SIG-M5 treated with dmso at 0.1 percent for 504 hours (cell line): ENCODE measurements around the gene WNT3.
"Not testable (repeated sequence)": the region's sequence is repeated elsewhere in the genome, so short reads cannot be mapped to it uniquely, and the experiment has no call there.

Experiments used
- DNase-seq: peaks from one replicate; lab custom pipeline; 2025; ENCODE audit not compliant: unreplicated experiment; lab: John Stamatoyannopoulos, UW

The WNT3 gene

GRCh38 chr17:46766493-46767491 is 51.7 kb downstream of the WNT3 start:
- no peak for DNase-seq

DNA sequence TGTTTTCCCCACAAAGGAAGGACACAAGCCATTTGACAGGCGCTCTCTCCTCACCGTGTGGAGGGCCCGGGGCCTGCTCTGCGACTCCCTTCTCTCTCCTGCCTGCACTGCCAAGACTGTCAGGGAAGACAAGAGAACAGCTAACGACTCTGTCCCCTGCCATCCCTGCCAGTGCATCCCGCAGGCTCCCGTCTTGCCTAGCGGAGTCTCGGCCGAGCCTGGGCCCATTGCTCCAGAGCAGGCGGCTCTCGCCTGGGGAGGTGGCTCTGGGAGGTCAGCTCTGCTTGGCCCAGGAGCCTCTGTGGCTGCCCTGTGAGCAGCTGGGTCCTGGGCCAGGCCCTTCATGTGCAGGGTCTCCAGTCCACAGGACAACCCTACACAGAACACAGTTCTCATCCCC is 53.0 kb downstream of the WNT3 start:
- no peak for DNase-seq

- no peak for DNase-seq
Measured at GRCh38 chr17:46764709-46765401, 53.6 kb downstream of the WNT3 start.

DNA sequence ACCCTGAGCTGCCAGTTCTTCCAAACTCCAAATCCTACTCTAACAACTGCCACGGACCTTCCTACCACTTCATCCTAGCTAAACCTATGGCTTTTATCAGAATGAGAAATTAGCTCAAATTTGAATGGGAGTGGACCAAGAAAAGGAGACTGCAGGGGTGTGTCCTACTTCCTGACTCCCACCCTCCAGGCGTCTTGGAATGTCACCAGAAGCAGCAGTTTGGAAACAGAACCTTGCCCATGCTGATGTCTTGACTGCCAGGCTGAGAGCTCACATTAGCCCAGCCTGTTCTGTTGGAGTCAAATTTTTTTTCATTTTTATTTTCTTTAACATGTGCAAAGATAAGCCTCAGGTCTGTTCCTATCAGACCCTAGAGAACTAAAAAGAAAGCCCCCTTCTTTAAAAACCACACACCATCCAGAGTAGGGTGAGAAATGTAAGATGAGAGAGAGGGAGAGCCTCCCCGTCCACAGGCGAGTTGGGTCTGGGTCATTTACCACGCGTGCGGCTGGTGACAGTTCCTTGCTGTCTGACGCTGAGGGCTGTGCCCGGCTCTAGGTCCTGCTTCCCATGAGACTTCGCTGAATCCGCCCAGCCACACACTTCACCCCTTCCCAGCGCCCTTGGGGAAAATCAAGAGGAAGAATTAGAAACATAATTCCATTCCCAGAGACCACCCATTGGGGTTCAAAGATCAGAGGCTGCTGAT is 54.3 kb downstream of the WNT3 start:
- DNase-seq, result no peak

- no peak for DNase-seq
Measured at GRCh38 chr17:46763416-46763815, 55.1 kb downstream of the WNT3 start.

DNA sequence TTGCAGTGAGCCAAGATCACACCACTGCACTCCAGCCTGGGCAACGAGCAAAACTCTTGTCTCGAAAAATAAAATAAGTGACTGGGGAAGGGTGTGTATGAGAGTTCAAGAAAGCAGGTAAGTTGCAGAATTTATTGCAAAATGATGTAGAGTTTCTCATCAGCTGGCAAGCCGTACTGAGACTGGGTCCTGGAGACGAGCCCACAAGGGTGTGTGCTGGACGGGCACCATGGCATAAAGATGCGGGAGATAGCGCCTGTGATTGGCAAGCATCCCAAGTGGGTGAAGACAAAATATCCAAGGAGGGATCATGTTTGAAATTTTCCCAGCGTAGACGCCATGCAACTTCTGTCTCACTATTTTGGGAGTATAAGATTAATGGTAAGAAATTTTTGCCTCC is 59.4 kb downstream of the WNT3 start:
- DNase-seq, result no peak

- DNase-seq, result no peak
Measured at GRCh38 chr17:46758614-46759013, 59.9 kb downstream of the WNT3 start.

DNA sequence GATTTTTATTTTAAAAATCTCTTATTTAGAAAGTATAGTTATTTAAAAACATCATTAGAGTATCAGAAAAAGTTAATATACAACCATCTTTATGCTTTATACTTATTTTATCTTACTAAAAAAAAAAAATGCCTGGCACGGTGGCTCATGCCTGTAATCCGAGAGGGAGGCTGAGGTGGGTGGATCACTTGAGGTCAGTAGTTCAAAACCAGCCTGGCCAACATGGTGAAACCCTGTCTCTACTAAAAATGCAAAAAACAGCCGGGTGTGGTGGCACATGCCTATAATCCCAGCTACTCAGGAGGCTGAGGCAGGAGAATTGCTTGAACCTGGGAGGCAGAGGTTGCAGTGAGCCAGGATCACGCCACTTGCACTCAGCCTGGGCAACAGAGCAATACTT is 60.9 kb downstream of the WNT3 start:
- DNase-seq, result not testable (repeated sequence)

DNA sequence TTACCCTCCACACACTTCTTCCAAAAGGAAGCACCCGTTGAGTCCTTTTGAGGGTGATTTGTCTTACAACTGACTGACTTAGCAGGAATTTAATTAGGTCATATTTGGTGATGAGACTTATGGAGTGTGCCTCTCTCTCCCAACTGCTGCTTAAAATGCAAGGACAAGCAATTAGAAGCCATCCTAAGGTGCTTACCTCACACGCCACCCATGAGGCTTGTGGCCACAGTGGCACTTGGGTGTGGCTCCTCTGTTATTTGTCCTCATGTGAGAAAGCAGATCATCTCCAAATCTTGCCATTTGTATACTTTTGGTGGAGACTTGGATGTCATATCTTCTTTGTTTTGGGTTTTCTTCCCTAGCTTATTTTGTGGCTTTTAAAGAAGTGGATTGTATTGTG is 61.6 kb downstream of the WNT3 start:
- no peak for DNase-seq

DNA sequence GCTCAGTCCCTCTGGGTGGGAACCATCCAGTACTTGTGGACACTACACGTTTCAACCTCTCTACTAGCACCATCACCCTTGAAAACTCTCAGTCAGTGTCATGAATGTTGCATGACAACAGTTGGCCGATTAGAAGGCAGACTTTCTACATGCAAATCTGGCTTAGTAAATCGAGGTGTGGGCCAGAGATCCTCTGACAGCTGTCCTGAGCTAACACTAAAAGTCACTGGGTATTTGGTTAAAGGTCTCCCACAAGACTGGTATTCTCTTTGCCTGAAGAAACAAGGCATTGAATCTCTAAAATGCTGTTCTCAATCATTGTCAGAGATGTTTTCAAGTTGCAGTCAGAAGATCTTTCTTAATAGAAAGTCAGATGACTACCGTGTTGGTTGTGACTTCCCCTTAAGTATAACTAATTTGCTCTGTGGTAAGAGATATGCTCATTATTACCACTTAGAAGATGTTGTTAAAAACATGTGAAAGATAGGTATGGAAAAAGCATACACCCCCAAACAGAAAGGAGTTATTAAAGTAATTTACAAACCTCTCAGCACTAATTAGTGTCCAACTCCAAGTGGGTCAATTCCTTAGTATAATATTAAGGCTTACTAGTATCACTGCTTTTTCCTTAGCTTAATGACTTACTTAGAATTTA is 62.3 kb downstream of the WNT3 start:
- DNase-seq, result peak; percentile 15

DNA sequence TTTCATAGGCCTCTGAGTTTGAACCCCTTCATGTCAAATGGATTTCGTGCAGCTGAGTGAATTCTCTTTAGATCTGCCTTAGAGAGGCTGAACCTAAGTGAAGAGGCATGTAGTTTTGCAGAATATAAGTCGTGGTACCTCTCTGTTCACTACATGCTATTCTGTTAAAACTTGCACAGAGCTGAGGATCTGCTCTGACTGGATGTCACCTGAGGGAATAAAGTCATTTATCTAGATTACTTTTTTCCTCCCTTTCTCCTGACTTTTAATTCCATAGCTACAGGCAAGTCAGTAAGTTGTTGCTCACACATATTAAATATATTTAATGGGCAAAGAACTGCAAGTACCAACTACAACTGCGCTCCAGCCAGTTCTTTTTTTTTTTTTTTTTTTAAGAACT is 64.7 kb downstream of the WNT3 start:
- no peak for DNase-seq

- no peak for DNase-seq
Measured at GRCh38 chr17:46751425-46751824, 67.1 kb downstream of the WNT3 start.

DNA sequence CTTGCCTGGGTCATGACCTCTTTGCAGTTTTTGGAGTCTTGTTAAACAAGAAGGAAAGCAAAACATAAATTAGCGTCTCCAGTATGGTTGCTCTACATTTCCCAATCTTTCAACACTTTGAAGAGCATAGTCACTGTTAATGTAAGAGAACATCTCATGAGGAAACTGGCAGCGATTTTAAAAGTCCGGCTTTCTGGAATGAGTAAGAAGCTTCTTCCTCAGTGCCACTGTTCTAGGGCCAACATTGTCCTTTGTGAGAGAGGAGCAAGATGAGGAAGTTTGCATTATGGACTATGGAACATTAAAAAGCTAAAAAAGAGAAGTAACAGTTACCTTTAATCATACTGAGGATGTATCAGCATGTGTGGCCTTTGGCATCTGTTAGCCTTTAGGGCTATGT is 73.1 kb downstream of the WNT3 start:
- DNase-seq, result no peak

- no peak for DNase-seq
Measured at GRCh38 chr17:46744441-46744840, 74.1 kb downstream of the WNT3 start.

GRCh38 chr17:46742565-46743270 is 75.8 kb downstream of the WNT3 start:
- DNase-seq, result peak; percentile 42

- DNase-seq, result no peak
Measured at GRCh38 chr17:46741122-46741730, 77.3 kb downstream of the WNT3 start.

DNA sequence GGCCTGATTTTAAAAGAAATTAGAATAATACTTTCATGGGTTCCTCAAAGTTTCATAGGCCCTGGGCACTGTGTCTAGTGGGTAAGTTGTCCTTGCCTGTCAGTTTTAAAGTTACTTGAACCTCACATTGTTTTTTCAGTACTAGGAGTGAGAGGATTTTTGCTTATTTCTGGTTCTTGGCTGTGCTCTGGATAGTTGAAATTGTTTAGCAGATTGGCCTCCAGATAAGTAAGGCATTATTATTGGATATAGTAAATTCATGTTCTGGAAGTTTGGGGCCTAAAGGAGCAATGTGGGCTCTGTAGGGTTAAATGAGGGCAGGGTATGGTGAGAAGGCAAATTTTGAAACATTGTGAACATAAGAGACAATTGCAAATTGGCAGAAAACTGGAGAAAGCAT is 78.5 kb downstream of the WNT3 start:
- DNase-seq, result no peak

DNA sequence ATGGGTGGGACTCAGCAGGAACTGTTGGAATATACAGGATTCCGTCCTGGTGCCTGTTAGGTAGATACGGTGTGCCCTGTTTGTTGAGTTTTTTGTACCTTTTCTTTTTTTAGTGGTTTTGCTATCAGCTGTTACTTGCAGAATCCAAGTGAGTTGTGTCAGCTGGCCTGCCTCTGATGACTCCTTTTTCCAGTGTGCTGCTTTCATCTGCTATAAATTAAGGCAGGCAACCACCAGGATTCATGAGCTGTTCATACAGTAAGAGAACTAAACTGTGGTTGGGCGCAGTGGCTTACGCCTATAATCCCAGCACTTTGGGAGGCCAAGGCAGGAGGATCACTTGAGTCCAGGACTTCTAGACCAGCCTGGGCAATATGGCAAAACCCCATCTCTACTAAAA is 79.9 kb downstream of the WNT3 start:
- no peak for DNase-seq

GRCh38 chr17:46737326-46737725 is 81.2 kb downstream of the WNT3 start:
- no peak for DNase-seq

DNA sequence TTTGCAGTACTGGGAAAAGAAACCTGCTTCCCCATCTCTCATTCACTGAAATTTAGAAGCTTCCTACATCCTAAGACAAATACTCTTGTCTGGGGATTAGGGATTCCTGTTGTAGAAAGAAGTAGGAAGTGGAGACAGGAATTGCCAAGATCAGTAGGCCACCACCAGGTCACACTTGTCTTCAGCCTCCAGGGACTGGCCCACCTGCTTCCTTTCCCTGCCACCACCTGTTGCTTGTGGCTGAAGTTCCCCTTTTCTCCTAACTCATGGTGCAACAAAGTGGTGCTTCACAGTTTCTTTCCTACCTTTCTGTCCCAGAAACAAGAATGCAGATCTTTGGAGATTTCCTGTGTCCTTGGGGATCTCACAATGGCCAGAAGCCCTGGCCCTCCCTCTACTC is 82.4 kb downstream of the WNT3 start:
- DNase-seq, result no peak
